Stimulated activated CD4-positive, alpha-beta T cell treated with anti-CD3 and anti-CD28 coated beads, Interleukin-1b, Interleukin-23, amount 100 ng/mL, for 4 hours (primary cell): ENCODE measurements around the gene PCGF2.

Experiments
- DNase-seq, 2 donors: peaks; one replicate each; pipeline ENCODE4 v3.0.0-alpha.2; 2020; ENCODE audit warnings: low read depth in 2 of 2

PCGF2 gene

DNA sequence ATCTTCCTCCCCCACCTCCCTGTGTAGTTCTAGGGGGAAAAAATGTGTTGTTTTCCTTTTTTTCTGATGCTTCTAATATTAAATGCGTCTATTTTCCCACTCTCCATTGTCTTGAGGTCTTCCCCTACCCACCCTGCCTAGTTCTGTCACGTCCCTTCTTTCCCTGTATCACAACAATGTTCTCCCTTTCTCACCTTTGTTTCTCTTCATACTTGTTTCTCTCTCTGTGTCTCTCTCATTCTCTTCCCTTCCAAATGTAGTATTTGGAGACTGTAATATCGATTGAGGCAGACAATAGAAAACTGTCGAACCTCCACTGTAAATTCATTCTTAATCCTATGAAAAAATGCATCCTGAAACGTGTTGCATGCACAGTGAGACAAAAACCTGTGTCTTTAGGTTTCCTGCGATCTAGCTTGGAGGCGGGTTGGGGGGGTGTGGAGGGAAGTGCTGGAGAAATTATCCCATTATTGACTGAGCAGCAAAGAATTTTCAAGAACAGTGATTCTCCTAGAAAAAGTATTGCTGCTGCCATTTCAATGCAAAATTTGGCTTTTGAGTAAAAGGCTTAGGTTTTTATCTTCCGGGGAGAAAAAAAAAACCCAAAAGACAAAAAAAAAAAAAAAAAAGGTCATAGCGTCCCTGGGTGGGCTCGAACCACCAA lies 3.1 kb upstream of the PCGF2 start:
- DNase-seq: no peak

DNA sequence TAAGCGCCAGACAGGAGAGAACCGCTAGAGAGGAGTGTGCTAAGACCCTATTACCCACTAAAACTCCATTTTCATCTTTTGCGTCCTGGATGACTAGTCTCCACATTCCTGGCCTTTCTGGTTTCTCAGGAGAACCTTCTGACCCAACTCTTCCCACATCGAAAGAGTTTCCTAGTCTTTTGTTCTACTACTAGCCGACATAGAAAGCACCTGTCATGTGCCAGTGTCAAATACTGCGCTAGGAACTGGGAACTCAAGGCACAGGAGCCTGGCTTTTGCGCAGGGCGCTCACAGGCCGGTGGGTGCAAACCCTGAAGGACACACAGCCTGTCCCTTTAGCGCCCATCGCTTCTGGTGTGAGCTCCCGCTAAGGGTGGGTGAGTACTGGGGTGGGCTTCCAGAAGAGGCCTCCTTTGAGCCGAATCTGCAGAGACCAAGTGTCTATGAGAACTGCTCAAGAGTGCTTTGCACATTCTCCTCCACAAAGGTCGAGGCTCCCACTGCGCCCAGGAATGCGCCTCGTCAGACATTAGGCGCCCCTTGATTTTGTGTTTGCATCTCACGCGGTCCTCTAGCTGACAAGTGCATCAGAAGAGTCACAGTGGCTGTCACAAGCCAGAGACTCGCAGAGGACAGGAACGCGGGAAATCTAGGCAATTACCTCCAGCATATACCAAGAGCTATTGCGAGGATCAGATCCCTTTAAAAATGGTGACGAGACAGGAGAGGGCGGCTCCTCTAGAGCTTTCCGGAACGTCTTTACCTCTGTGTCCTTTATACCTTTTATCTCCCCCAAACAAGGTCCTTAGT lies 2.4 kb upstream of the PCGF2 start:
- no peak for DNase-seq

DNA sequence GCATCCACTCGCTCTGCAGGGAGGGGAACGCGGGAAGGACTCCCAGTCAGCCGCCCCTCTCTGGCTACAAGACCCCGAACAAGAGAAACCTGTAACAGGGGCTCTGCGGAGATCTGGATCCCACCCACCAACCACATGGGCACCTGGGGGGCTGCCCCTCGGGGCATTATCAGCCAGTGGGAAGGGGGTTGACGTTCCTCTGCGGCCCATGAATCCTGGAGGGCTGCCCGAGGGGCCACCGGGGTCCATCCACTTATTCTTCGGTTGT lies 1.8 kb upstream of the PCGF2 start:
- DNase-seq: no peak

DNA sequence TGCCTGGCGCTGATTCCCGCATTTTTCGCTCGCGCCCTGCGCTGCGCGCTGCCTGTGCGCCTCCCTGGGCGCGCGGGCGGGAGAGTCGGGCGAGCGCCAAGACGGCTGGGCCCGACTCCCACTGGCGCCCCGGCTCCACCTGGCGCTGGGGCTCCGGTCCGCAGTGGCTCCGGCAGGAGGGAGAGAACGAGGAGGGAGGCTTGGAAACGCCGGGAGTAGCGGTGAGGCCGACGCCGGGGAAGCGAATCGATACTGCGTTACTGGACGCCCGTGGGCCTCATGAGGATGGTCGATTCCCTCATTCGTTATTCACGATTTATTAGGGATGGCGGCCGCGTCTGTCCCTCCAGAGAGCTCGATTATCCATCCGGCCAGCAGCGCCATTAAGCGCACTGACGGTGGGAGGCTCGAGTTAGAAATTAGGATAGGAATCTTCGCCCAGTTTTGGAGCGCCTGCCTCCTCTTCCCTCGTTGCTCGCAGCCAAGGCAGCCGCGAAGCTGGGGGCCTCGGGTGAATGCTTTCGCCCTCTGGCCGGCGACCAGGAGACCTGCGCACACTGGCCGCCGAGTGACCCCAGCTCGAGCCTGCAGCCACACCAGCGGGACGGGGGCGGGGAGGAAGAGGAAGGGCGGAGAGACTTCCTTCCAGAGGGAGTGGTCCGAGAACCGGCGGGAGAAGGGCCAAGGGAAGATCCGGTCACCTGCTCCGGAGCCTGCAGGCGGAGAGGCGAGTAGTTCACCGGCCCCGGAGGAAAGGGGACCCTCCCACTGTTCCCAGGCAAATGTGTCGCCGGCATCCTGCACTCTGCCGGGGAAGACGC lies 1.3 kb upstream of the PCGF2 start:
- DNase-seq: no peak

DNA sequence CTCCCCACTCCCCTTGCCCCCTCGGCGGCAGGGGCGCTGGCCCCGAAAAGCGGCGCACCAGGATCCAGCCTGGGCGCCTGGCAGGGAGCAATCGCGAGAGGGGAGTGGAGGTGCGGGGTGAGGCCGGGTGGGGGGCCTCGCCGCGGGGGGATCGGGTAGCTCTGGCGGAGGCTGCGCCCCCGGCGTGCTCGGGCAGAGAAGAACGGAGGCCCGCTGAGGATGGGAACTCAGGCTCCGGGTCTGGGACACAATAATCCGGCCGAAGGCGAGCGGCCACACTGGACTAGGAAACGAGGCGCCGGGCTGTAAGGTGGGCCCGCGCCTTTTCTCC lies 721 bp upstream of the PCGF2 start:
- DNase-seq: no peak

DNA sequence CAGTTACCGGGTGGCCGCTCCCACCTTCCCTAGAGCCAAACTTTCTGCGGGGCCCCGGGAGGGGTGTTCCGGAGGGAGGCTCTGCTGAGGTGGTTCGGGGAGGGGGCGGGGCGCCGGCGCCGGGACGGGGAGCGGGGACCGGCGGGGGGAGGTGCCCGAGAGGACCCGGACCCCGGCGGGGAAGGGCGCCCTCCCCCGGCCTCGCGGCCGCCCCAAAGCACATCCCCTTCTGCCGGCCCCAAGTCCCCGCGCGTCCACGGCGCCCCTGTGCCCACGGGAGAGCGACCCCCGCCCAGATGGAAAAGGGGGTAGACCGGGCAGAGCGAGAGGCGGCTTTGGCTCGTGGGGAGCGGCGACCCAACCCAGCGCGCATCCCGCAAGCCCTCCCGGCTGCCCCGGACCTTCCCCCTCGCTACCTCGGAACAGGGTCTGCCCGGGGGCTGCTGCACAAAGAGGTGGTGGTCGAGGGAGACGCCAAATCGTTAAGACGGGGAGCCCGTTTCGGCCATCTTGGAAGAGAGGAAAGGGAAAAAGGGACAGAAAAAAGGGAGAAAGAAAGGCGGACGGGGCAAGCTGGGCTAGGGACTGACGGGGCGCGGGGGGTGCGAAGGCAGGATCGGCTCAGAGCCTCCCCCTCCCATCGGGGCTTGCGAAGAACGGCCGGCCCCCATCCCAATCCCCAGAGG lies 530 bp downstream of the PCGF2 start:
- DNase-seq: no peak

DNA sequence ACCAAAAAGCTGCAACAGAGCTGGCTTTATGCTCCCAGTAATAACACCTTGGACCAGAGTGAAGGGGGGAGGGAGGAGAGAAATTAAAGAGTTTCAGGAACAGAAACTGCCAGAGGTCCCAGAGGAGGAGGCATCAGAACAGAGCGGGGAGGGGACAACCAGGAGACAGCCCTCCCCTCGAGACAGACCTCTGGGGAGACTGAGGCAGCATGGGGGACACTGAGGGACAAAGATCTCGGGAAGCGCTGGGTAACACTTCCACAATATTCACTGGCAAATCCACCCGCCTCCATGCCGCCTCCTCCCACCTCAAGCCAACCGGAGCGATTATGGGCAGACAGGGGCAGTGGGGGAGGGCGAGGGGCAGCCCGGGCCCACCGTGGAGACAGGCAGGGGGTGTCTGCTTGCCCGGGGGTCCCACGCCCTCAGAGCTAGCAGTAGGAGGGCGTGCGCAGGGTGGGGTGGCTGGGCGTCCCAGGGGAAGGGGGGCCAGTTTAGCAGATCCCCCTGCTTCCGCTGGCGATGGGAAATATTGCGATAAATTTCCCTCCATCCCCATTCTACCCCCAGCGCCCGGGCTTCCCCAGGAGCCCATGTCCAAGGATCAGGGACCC lies 1.2 kb downstream of the PCGF2 start:
- DNase-seq: no peak

DNA sequence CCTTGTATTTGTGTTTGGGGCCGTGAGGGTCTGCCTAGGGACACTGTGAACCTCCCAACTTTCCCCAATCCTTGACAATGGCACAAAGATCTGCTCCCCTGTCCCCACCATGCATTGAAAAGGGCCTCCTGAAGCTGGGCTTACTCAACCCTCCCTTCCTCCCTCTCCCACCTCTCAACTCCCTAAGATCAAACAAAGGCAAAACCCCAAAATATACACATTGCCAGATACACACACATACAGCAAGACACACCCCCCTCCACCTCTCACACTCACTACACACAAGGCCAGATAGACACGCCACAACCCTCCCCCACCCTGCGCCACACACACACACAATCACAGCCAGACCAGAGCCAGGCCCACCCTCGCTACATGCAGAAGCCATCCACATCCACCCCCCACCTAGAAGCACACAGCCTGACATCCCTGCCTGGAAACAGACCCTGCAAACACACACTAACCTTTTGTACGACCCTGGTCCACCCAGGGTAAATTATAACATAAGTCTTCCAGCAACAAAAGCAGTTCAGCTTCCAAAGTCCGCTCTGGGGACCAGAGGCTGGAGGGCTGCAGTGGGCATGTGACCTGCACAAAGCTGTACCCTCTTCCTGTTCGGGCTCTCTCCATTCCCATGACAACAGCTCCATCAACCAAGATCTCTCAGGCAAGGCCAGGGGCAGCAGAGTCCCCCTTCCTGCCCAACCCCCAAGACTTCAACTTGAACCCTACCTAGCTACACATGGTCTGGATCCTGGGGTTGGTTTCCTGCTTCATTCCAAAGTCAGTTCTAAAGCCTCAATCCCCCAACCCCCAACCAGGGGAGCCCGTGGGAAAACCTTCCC lies 1.9 kb downstream of the PCGF2 start:
- DNase-seq: no peak

DNA sequence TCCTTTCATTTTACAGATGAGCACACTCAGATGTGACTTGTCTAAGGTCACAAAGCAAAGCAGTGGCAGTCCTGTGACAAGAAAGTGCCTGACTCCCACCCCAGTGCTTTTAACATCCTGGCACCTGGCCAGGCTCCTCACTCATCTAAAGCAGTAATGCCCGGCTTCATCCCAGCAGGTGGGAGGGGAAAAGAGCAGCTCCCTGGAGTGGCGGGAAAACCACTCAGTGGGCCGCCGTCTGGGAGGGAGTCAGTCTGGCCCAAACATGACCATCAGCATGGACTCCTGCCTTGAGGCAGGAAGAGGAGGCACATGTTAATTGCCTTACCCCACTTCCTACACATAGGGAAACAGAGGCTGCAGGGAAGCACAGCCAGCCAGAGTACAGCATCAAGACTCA lies 2.6 kb downstream of the PCGF2 start:
- no peak for DNase-seq

DNA sequence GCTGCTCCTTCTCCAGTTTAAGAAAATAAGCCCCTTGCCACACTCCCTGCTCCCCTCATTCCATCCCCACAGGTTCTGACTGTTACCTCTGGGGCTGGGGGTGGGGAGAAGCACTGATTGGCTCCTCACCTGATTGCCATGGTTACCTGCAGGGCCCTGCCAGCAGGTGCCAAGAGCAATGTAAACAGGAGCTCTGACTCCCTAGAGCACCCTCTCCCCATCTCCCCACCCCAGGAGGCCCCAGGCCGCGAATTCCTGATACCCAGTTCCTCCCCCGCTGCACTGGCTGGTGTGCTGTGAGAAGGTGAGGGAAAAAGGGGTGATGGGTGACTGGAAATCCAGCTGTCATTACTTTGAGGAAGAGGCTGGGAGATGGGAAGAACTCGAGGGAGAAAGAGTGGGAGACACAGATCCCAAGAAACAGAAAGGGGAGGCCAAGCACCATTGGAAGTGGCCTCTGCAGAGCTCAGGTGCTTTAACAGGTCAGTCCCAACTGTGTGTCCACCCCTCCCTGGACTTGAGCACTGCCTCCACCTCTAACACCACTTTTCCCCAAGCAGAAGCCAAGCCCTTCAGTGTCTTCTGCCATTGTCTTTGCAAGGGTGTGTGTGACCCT lies 4.5 kb downstream of the PCGF2 start:
- DNase-seq: no peak

DNA sequence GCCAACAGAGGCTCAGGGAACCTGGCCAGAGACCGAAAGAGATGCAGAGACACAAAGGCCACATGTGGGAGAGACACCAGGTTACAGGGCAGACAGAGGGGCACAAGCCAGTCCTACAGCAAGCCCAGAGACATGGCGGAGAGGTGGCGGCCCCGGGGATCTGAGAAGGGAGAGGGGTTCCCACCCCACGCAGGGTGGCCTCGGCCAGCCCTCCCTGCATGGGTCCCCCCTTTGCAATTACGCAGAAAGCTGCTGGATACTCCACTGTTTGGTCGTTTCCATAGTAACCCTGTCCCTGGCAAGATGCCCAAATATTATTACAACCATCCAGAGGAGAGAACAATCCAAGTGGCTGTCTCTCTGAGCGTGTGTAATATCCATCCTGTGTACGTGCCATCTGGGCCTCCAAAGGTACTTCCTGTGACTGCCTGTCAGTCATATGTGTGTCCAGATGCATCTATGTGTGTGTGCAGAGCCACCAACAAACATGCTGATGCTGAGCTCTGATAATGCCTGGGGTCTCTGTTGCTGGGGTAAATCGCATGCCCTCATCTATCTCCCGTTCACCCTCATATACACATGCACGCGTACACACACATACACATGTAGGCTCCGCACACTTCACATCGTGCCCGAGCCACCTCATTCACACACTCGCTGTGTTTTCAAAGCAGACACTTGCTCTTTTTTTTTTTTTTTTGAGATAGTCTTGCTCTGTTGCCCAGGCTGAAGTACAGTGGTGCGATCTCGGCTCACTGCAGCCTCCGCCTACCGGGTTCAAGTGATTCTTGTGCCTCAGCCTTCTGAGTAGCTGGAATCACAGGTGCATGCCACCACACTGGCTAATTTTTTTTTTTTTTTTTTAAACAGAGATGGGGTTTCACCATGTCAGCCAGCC lies 5.5 kb downstream of the PCGF2 start:
- no peak for DNase-seq

DNA sequence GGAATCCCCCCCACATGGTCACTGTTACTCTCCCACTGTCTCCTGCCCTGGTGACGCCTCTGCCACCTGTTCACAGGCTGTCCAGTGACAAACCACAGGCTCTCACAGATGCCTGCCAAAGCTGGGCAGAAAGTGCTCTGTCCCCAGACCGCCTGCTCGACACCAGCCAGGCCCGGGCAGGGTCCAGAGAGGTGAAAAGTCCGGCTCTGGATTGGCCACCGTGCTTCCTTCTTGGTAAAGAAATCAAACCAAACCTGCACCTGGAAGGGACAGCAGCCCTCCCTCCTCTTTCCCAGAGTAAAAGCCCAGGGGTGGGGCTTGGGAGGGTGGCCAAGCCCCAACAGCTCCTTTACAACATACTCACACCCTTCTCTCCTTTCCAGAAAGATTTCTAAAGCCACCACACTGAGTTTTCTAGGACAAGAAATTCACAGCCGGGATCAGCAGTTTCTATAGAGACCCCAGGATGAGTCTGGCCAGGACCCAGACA lies 6.2 kb downstream of the PCGF2 start:
- no peak for DNase-seq

DNA sequence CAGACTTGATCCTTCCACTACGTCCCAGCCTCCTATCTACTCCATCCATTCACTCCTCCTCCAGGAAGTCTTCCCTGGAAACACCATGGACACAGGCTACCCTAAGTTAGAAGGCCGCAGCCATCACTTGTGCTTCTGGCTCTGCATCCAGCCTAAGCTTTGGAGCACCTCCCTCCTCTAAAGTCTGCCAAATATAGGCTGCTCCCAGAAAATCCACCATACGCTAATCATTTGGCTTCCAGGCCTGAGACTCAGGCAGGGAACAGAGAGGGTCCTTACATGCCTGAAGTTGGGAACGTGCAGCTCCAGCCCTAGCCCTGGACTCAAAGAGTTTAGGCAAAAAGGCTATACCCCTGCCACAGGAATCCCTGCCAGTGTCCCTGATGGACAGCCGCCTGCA lies 6.7 kb downstream of the PCGF2 start:
- DNase-seq: no peak

DNA sequence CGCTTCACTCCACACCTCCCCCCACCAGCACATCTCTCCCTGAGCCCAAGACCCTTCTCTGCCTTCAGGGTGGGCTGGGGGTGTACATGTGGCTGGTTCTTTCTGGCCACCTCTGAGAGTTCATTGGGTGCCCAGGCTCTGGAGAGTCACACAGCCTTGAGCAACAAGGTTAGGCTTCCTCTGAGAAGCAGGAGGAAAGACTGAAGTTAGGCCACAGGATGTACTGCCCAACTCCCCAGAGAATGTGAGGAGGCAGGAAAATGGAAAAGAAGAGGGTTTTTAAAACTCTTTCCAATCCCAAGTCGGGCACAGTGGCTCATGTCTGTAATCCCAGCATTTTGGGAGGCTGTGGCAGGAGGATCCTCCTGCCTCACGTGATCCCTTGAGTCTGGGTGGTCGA lies 7.3 kb downstream of the PCGF2 start:
- DNase-seq: no peak

DNA sequence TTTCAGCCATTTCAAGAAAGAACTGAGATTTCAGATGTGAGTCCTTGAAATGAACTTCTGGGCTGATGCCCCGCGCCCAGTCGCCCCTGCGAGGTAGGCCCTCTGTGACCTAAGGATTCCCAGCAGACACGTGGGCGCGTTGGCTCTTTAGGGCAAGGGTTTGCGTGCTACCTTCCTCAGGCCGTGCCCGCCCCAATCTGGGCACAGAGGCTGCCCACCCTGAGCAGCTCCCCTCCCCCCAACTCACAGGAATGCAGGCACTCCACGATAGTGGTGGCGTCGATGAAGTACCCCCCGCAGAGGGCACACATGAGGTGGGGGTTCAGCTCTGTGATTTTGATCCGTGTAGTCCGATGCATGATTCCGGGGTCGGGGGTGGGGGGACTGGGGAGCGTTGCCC lies 8.1 kb downstream of the PCGF2 start:
- DNase-seq: no peak

DNA sequence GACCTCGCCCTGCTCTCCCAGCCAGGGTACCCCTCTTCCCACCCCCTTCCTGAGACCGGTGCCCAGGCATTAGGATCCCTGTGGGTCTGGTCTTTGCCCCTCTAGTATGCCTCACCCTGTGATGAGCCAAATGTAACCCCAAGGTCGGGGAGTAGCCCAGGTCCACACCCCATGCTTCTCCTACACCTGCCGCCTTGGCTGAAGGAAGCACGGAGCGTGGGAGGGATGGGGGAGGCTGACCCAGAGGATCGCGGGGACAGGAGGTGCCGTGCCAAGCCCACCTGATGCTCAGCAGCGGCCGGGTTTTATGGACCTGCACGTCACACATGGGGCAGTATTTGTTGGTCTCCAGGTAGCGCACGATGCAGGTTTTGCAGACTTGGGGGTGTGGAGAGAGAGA lies 8.8 kb downstream of the PCGF2 start:
- DNase-seq: no peak

DNA sequence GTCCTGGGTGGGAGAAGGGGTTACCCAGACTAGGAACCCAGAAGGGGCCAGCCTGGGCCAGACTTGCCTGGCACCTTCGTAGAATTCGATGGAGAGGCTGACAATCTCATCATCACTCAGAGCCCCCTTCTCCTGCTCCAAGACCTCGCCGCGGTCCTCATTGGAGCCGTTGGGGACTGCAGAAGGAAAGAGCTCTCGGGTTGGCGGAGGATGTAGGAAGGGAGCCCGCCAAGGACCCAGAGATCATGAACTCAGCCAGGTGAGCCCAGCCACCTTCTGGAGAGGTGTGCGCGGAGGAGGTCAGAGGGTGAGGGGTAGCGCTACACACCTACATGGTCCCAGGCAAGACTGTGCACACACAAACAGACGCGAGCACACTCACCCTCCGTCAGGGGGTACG lies 9.4 kb downstream of the PCGF2 start:
- DNase-seq: no peak

DNA sequence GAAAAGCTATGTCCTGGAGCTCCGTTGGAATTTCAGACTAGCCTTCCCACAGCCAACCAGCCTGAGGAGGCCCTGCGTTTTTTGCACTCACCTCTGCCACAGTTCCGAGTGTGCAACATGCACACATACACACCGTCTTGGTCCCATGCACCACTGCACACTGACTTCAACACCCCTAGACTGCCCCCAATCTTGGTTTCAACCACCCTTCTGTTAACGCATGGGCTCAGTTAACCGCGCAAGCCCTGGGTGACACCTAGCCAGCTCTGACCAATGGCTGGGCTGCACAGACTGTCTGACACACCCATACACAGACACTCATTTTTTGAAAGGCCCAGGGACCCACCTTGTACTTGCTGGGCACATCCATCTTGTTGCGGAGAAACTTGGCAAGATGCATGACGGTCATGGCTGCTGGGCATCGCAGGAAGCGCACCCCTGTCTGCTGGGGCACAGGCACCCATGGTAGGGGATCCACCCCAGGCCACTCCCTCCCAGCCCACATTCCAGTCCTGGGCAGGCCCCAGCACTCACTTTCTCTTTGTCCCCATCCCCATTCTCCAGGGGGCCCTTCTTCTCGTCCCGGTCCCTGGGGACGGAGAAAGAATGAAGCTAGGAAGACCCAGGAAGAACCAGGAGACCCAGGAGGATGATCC lies 10.0 kb downstream of the PCGF2 start:
- no peak for DNase-seq
